WERI-Rb-1 (cell line): ENCODE data around the gene ANXA6.

ENCODE experiments used
- DNase-seq: peaks from one replicate; pipeline ENCODE4 v3.0.0-alpha.2; 2020
- H3K27ac ChIP-seq: fragments of 250-450 bp; sonication (Bioruptor Pico); 2 replicates; pipeline ENCODE4 v1.5.1; 2020; ENCODE audit warnings: mild to moderate bottlenecking, moderate library complexity
- H3K27me3 ChIP-seq: fragments of 250-450 bp; sonication (Bioruptor Pico); 2 replicates; pipeline ENCODE4 v1.5.1; 2021; ENCODE audit warnings: mild to moderate bottlenecking, low read depth, moderate library complexity; ENCODE audit not compliant: insufficient read depth, severe bottlenecking
- H3K36me3 ChIP-seq: fragments of 250-450 bp; sonication (Bioruptor Pico); 2 replicates; pipeline ENCODE4 v1.5.1; 2020; ENCODE audit warnings: mild to moderate bottlenecking, moderate library complexity
- H3K4me3 ChIP-seq: 2 replicates; pipeline ENCODE4 v1.5.1; 2011; ENCODE audit warnings: low read depth, mild to moderate bottlenecking, control low read depth, low read length
- H3K9me3 ChIP-seq: fragments of 250-450 bp; sonication (Bioruptor Pico); 2 replicates; pipeline ENCODE4 v1.5.1; 2021; ENCODE audit warnings: mild to moderate bottlenecking, moderate library complexity; ENCODE audit not compliant: severe bottlenecking
- CTCF ChIP-seq: IDR thresholded peaks from 2 replicates; pipeline ENCODE4 v1.5.1; 2011; ENCODE audit warnings: low read depth, mild to moderate bottlenecking, control low read depth, inconsistent platforms, low read length

Gene ANXA6

GRCh38 chr5:151065609-151066008 lies 92.0 kb downstream of the ANXA6 start:
- Histone ChIP-seq H3K36me3 (peaks cover 7% of the 10 kb centered on the region), H3K27me3 (no peaks in the 10 kb centered on the region), H3K4me3 (no peak overlapping the region), H3K9me3 (no peaks in the 10 kb centered on the region), H3K27ac (no peak overlapping the region)
- no peak for DNase-seq
- TF ChIP-seq CTCF: no peak

- H3K9me3 ChIP-seq: no peaks in the 10 kb centered on the region
- no peak for TF ChIP-seq CTCF
- H3K36me3 ChIP-seq: peaks cover 9% of the 10 kb centered on the region
- no peak overlapping the region for H3K4me3 ChIP-seq
- H3K27ac ChIP-seq: no peak overlapping the region
- DNase-seq: no peak
- no peaks in the 10 kb centered on the region for H3K27me3 ChIP-seq
Measured at GRCh38 chr5:151064916-151065499, 92.6 kb downstream of the ANXA6 start.

- no peak overlapping the region for H3K4me3 ChIP-seq
- H3K27me3 ChIP-seq: no peaks in the 10 kb centered on the region
- H3K36me3 ChIP-seq: peaks cover 14% of the 10 kb centered on the region
- TF ChIP-seq CTCF: no peak
- no peaks in the 10 kb centered on the region for H3K9me3 ChIP-seq
- no peak for DNase-seq
- no peak overlapping the region for H3K27ac ChIP-seq
Measured at GRCh38 chr5:151063142-151063989, 94.2 kb downstream of the ANXA6 start.

GRCh38 chr5:151062405-151063141 lies 95.0 kb downstream of the ANXA6 start:
- H3K36me3 ChIP-seq: peaks cover 14% of the 10 kb centered on the region

GRCh38 chr5:151060742-151061141 lies 96.8 kb downstream of the ANXA6 start:
- Histone ChIP-seq H3K9me3 (no peaks in the 10 kb centered on the region), H3K36me3 (peaks cover 14% of the 10 kb centered on the region), H3K27me3 (no peaks in the 10 kb centered on the region), H3K27ac (no peak overlapping the region), H3K4me3 (no peak overlapping the region)
- no peak for DNase-seq
- TF ChIP-seq CTCF: no peak

More at GRCh38 chr5:151062405-151063141, 95.0 kb downstream of the ANXA6 start:
- Histone ChIP-seq H3K4me3 (no peak overlapping the region), H3K27me3 (no peaks in the 10 kb centered on the region), H3K9me3 (no peaks in the 10 kb centered on the region), H3K27ac (no peak overlapping the region)
- no peak for TF ChIP-seq CTCF
- no peak for DNase-seq
